HG02798 (cell line): ENCODE results near the gene PRPSAP1.

Experiments
- ATAC-seq: cut with Tn5 transposase; IDR thresholded peaks from one replicate; pipeline ENCODE4 v1.9.1; 2021; ENCODE audit warnings: mild to moderate bottlenecking; ENCODE audit not compliant: unreplicated experiment, poor library complexity

The PRPSAP1 gene

GRCh38 chr17:76353599-76354316, at the start of gene PRPSAP1:
Gene PRPSAP1 (minus strand): TSS chr17:76353916. CDS start chr17:76353703, 213 bp downstream.
- ATAC-seq = peak; percentile 91

DNA sequence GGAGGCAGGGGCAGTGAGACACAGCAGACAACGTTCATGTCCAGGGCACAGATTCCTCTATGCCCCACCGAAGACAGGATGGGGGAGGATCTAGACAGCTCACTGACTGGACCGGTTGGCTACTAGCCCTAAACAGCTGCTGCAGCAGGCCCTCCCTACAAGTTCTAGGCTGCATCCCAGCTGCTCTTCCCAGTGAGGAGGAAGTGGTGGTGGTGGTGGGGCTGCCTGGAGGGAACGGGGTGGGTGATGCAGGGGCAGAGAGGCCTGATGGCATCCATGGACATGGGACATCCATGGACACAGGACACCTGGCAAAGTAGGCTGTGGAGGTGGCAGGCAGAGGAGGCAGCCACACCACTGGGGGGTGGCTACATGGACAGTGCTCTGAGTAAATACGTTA, 49.0 kb upstream of the PRPSAP1 start:
- ATAC-seq = no peak

DNA sequence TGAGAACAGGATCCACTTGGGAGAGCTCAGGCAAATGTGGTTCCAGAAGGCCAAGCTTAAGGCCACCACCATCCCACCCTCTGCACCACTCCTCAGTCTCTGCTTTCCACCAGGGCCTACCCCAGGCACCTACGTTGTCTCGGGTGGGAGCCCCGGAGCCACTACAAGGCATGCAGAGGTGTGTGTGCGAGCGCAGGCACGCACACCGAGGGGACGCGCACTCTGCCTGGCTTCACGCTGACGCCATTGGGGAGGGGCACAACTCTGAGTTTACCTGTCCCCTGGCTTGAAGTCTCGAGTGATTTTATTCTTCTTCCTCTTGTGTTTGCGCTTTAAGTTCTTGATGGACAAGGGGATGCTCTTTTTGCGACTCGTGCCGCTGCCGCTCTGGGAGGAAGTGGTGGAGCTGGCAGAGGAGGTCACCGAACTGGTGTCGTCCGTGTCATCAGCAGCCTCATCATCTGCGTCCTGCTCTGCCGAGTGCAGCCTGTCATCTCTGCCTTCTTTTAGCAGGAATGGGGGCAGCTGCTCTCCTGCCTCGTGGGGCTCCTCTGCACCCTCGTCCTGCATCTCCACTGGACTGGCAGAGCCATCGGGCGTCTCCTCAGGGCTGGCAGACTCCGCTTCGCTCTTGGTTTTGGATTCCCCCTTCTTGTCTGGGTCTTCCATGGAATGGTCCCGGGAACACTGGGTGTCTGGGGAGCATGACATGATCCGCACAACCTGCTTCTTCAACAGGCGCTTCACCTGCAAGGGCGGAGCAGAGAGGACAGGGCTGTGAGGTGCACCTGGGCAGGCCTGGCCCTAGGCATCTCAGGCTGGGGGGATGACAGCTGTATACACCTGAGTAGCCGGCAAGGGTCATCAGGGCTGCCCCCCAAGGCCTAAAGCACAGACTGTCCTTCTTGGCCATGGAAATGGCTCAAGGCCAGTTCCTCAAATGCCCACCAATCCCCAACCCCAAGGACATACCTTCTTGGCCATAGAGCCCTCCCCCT, 45.8 kb upstream of the PRPSAP1 start:
- ATAC-seq = no peak

- no peak for ATAC-seq
Observed at GRCh38 chr17:76398523-76399174, 44.9 kb upstream of the PRPSAP1 start.

DNA sequence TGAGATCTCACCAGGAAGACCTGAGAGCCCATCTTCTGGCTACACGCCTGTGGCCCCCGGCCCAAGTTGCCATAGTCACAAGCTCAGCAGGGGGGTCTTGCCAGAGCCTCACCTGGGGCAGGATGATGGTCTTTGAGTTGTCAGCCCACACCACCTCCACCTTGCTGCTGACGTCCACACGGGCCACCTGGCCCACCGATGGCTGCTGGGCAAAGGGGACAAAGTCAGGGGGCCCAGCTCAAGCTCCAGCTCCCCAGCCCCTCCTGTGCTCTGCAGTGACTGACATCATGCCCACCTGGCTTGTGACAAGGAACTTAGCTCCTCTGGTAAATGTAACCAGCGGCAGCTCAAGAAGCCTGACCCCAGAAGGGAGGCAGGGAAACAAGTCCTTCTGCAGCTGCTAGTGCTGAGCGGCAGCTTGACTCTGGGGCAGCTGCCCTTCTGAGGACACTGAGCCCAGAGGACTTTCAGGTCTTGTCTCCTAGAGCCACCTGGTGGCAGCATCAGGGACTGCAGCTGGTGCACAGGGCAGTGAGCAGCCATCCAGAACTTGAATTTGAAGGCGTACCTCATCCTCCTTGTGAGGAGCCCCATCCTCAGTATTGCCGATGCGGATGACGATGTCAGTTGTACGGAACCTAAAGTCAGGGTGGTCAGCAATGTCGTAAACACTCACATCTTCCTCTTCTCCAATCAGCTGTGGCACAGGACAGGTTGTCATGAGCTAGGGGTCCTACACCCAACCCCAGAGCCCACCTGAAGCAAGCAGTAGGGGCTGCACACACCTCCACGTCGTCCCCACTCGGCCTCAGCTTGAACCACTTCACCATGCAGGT, 44.2 kb upstream of the PRPSAP1 start:
- ATAC-seq = peak; percentile 43

DNA sequence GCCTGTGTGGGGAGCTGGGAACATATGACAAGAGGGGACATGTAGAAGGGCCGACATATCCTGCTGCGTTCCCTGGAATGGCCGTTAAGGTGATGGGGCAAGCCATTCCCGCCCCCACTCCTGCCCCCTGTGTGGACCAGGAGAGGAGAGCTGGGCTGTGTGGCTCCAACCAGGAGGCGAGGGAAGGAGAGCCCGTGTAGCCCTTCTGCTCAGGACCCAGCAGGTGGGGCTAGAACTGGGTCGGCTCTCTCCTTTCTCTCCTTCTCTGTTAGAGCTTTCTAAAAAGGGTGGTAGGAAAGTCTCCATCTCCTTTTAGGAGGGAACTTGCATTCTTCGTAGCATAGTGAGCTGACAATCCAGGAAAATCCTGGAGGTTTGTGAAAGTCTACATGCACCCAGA, 43.5 kb upstream of the PRPSAP1 start:
- no peak for ATAC-seq

GRCh38 chr17:76395980-76396379, 42.3 kb upstream of the PRPSAP1 start:
- no peak for ATAC-seq

- no peak for ATAC-seq
Observed at GRCh38 chr17:76394166-76394565, 40.5 kb upstream of the PRPSAP1 start.

DNA sequence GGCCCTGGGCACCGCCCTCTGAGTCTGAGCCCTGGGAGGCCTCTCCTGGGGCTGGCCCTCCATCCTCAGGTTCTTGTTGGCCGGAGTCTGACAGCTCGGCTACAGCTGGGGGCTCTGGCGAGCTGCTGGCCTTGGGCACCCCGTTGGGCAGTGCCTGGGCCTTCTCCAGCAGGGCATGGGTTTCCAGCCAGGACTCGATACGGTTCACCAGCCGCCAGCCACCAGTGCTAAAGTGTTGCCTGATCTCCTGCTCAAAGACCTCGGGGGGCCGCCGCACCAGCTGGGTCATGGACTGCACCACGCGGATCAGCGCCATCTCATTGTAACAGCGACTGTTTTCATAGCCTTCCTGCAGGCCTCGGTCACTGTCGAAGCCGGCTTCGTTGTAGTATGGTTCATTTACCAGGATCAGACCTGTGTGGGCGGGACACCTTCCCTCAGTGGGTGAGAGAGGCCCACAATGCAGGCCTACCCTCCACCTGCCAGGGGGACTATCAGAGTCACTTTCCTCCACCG, 37.5 kb upstream of the PRPSAP1 start:
- no peak for ATAC-seq

- ATAC-seq = no peak
Observed at GRCh38 chr17:76390003-76390421, 36.3 kb upstream of the PRPSAP1 start.

GRCh38 chr17:76388966-76389888, 35.5 kb upstream of the PRPSAP1 start:
- no peak for ATAC-seq

GRCh38 chr17:76386966-76387765, 33.5 kb upstream of the PRPSAP1 start:
- ATAC-seq = no peak

DNA sequence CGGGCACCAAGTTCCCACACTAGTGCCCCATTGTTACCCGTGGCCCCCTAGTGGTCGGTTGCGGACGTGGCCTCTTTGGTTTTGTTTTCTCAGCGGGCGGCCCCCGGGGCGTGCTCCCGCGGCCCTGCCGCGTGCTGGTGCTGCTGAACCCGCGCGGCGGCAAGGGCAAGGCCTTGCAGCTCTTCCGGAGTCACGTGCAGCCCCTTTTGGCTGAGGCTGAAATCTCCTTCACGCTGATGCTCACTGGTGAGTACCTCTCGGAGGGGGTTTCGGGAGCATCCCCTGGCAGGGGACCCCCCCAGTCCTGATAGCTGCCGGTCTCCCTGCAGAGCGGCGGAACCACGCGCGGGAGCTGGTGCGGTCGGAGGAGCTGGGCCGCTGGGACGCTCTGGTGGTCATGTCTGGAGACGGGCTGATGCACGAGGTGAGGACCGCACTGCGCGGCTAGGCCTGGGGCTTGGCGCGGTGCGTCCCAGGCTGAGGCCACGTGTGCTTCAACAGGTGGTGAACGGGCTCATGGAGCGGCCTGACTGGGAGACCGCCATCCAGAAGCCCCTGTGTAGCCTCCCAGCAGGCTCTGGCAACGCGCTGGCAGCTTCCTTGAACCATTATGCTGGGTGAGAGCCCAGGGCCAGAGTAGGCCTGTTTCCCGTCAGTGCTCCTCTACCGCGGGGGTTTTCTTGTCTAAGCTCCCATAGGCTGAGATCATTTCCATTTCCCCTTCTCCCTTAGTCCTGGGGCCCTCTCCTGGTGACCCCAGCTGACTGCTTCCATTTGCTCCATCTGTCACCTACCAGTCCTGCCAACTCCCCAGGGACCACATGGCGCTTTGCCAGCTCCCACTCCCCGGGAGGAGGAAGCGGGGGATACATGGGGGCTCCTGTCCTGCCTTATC, 32.4 kb upstream of the PRPSAP1 start:
- no peak for ATAC-seq

- peak; percentile 5 for ATAC-seq
Observed at GRCh38 chr17:76384987-76385891, 31.5 kb upstream of the PRPSAP1 start.

- peak; percentile 73 for ATAC-seq
Observed at GRCh38 chr17:76384222-76384986, 30.7 kb upstream of the PRPSAP1 start, which contains the start of gene SPHK1. Gene SPHK1 (plus strand): TSS chr17:76384609. CDS start chr17:76385645, 1,036 bp downstream.
